NB4 (cell line): ENCODE results near the gene CD46.
A peak's percentile ranks its signal among the peaks of the same experiment; 100 is the strongest.

Source experiments
- DNase-seq: peaks from one replicate; pipeline ENCODE4 v3.0.0; 2010; ENCODE audit warnings: low read depth
- H3K4me3 ChIP-seq: one replicate; pipeline ENCODE4 v1.5.1; 2011; ENCODE audit warnings: mild to moderate bottlenecking, low read depth, low read length, moderate library complexity
- MYC ChIP-seq: IDR thresholded peaks from 2 replicates; pipeline ENCODE4 v1.6.1; 2011; ENCODE audit warnings: low read depth, low read length
- POLR2A ChIP-seq: IDR thresholded peaks from 2 replicates; pipeline ENCODE4 v1.6.1; 2011; ENCODE audit warnings: mild to moderate bottlenecking; ENCODE audit not compliant: insufficient read length; ENCODE audit errors: extremely low read depth
- TF ChIP-seq, protein P1 (sequence below): IDR thresholded peaks from 2 replicates; pipeline ENCODE4 v1.6.1; 2011; ENCODE audit warnings: low read depth, low read length
- TF ChIP-seq, protein P2 (sequence below): IDR thresholded peaks from one replicate; pipeline ENCODE4 v1.5.1; 2012; ENCODE audit warnings: low read depth, low read length

The CD46 gene

DNA sequence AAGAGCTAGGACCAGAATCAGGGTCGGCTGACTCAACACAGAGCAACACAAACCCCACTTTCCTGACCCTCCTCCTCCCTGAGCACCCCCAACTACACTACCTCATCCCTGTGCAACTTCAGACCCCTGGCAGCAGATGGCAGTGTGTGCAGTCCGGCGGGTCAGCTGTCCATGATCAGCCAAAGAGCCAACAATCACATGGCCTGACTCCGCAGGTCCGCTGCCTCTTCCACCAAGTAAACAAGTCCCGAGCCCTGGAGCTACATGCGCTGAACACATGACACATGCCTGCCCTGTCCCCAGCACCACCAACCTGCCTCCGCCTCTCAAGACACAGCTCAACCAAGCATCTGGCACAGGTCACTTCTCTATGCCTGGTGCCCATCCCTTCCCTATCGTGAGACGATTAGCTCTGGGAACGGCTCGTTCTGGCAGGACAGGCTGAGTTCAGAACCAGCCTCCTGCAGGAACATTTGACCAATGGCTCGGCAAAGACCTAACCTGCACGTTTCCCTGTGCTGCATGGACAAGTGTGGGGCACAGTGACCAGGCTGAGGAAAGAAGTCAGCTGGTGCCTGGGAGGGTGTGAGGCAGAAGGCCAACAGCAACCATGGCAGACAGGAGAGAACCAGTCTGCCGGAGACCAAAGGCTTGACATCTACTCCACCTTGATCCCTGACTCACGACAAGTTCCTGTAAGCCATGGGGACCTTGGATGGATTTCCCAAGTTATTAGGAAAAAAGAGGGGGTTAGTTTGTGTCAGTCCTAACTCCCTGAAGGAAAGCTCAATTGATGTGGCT lies 60.3 kb downstream of the CD46 start:
- peak; percentile 41 for DNase-seq
- TF ChIP-seq, protein P1, sequence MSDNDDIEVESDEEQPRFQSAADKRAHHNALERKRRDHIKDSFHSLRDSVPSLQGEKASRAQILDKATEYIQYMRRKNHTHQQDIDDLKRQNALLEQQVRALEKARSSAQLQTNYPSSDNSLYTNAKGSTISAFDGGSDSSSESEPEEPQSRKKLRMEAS, result peak; percentile 13; the same call in 1 of the 2 replicates
- TF ChIP-seq POLR2A (no peak), MYC (no peak)
- TF ChIP-seq, protein P2, sequence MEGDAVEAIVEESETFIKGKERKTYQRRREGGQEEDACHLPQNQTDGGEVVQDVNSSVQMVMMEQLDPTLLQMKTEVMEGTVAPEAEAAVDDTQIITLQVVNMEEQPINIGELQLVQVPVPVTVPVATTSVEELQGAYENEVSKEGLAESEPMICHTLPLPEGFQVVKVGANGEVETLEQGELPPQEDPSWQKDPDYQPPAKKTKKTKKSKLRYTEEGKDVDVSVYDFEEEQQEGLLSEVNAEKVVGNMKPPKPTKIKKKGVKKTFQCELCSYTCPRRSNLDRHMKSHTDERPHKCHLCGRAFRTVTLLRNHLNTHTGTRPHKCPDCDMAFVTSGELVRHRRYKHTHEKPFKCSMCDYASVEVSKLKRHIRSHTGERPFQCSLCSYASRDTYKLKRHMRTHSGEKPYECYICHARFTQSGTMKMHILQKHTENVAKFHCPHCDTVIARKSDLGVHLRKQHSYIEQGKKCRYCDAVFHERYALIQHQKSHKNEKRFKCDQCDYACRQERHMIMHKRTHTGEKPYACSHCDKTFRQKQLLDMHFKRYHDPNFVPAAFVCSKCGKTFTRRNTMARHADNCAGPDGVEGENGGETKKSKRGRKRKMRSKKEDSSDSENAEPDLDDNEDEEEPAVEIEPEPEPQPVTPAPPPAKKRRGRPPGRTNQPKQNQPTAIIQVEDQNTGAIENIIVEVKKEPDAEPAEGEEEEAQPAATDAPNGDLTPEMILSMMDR, result peak; percentile 41
- H3K4me3 ChIP-seq, result no peak overlapping the region

DNA sequence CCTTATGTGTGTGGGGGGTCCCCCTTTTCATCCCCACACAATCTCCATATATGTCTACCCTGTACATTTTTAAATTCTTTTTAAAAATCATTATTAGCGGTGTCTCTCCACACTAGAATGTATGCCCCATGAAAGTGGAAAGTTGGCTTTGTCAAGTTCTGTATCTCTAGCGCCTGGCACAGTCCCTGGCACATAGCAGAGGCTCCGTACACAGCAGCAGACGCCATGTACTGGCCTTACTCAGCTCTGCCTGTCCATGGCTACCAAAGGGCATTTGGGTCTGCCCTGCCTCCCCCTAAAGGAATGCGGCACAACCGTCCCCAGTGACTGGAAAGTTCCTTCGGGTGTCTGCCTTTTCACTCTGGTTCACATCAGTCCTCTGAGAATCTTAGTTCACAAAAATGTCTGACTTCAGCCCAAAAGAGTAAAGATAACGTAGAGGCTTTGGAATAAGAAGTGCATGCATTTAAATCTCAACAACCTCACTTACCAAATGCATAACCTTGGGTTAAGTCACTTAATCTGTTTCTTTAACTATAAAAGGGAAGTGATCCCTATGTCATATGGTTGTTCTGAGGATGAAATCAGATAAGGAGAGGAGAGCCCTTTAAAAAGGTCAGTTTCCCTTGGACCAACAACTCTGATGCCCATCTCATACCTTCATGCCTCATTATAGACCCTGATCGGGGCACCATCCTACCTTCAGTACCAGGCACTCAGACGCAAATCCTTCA lies 61.1 kb downstream of the CD46 start:
- DNase-seq, result no peak

GRCh38 chr1:207813512-207813881 lies 61.6 kb downstream of the CD46 start:
- DNase-seq, result no peak

More for the DNA sequence above, 61.1 kb downstream of the CD46 start:
- no peak for TF ChIP-seq MYC
- TF ChIP-seq, protein P2, result no peak
- TF ChIP-seq, protein P1, result no peak
- no peak for TF ChIP-seq POLR2A
- no peak overlapping the region for H3K4me3 ChIP-seq

GRCh38 chr1:207813946-207814345 lies 62.1 kb downstream of the CD46 start:
- no peak for TF ChIP-seq POLR2A
- TF ChIP-seq, protein P1, result no peak
- TF ChIP-seq, protein P2, result no peak
- TF ChIP-seq MYC, result no peak
- H3K4me3 ChIP-seq, result no peak overlapping the region
- no peak for DNase-seq

More at GRCh38 chr1:207813512-207813881, 61.6 kb downstream of the CD46 start:
- no peak overlapping the region for H3K4me3 ChIP-seq
- no peak for TF ChIP-seq POLR2A
- TF ChIP-seq, protein P2, result no peak
- TF ChIP-seq, protein P1, result no peak
- TF ChIP-seq MYC, result no peak

GRCh38 chr1:207814469-207814868 lies 62.6 kb downstream of the CD46 start:
- TF ChIP-seq, protein P2, result no peak
- TF ChIP-seq POLR2A (no peak), MYC (no peak)
- TF ChIP-seq, protein P1, result no peak
- no peak overlapping the region for H3K4me3 ChIP-seq
- no peak for DNase-seq
